ENCODE results near the gene VPS33B.

Gene VPS33B

GRCh38 chr15:91061997-91062396 lies 39.6 kb upstream of the VPS33B start:
- no peak for DNase-seq (ENCODE audit: low read depth)
- no peak for TF ChIP-seq CTCF (IDR thresholded peaks at IDR 0.05; ENCODE audit: insufficient read depth, low read depth, low read length, missing control alignments)
- H3K4me3 ChIP-seq (ENCODE audit: low read length): no peak overlapping the region

GRCh38 chr15:91061230-91061629 lies 38.8 kb upstream of the VPS33B start:
- DNase-seq (ENCODE audit: low read depth): no peak
- no peak overlapping the region for H3K4me3 ChIP-seq (ENCODE audit: low read length)
- TF ChIP-seq CTCF (IDR thresholded peaks at IDR 0.05; ENCODE audit: insufficient read depth, low read depth, low read length, missing control alignments): no peak

GRCh38 chr15:91055548-91056331 lies 33.3 kb upstream of the VPS33B start:
- TF ChIP-seq CTCF (IDR thresholded peaks at IDR 0.05; ENCODE audit: insufficient read depth, low read depth, low read length, missing control alignments): peak; percentile 94
- peak; percentile 79 for DNase-seq (ENCODE audit: low read depth)

GRCh38 chr15:91054816-91055215 lies 32.4 kb upstream of the VPS33B start:
- no peak for DNase-seq (ENCODE audit: low read depth)
- TF ChIP-seq CTCF (IDR thresholded peaks at IDR 0.05; ENCODE audit: insufficient read depth, low read depth, low read length, missing control alignments): no peak
- no peak overlapping the region for H3K4me3 ChIP-seq (ENCODE audit: low read length)

More at GRCh38 chr15:91055548-91056331, 33.3 kb upstream of the VPS33B start:
- H3K4me3 ChIP-seq (ENCODE audit: low read length): no peak overlapping the region

- TF ChIP-seq CTCF (IDR thresholded peaks at IDR 0.05; ENCODE audit: insufficient read depth, low read depth, low read length, missing control alignments): no peak
- no peak for DNase-seq (ENCODE audit: low read depth)
- no peak overlapping the region for H3K4me3 ChIP-seq (ENCODE audit: low read length)
Measured at GRCh38 chr15:91051248-91051647, 28.9 kb upstream of the VPS33B start.

GRCh38 chr15:91050128-91050455 lies 27.7 kb upstream of the VPS33B start:
- H3K4me3 ChIP-seq (ENCODE audit: low read length): no peak overlapping the region
- TF ChIP-seq CTCF (IDR thresholded peaks at IDR 0.05; ENCODE audit: insufficient read depth, low read depth, low read length, missing control alignments): no peak
- no peak for DNase-seq (ENCODE audit: low read depth)

All from epithelial cell of esophagus (primary cell).